K562 (cell line): ENCODE results near the gene RUNX3. TPM values are rescaled to one million over a fixed set of nuclear protein-coding genes. Genes with fewer than 3 reads are reported as not detected.

ENCODE experiments used
- ATAC-seq: fragments of 200-7000 bp; cut with Tn5 transposase; 3 replicates; pipeline ENCODE4 v1.9.1; 2020; ENCODE audit warnings: moderate library complexity
- BruUV-seq: library from RNA; stranded (reverse); fragments of 400-500 nt; replicated peaks from 2 replicates; lab custom pipeline; 2021; lab: Mats Ljungman, UMichigan
- CTCF ChIA-PET: fragments of 300-600 bp; formaldehyde crosslinking; extraction: SDS; loops from one replicate; lab custom pipeline; 2021; ENCODE audit warnings: low intra/inter-chr PET ratio; lab: Yijun Ruan, JAX
- POLR2A ChIA-PET: fragments of 300-600, 350-650 bp; sonication (Branson Sonifier 250); formaldehyde crosslinking; extraction: SDS; loops from one replicate; lab custom pipeline; 2021; ENCODE audit warnings: antibody characterized with exemption, inconsistent platforms; lab: Yijun Ruan, JAX
- DNase-seq, 4 experiments: peaks; one replicate each; pipeline versions ENCODE4 v3.0.0 to v3.0.0-alpha.2; 2011 to 2018; ENCODE audit warnings: low spot score in 3 of 4, mixed read lengths in 3 of 4; ENCODE audit errors: extremely low read depth in 1 of 4
- FAIRE-seq: peaks from 2 replicates; lab custom pipeline; 2011; peaks lifted over from hg19 to GRCh38; lab: Jason Lieb, UNC
- H2AFZ ChIP-seq: 2 replicates; pipeline ENCODE4 v1.6.0; 2011; ENCODE audit warnings: low read depth, low read length, control low read depth, inconsistent platforms
- H3K27ac ChIP-seq: fragments of 200-600 bp; 3 replicates; pipeline ENCODE4 v1.8.0; 2011; ENCODE audit warnings: low read depth, mild to moderate bottlenecking, control low read depth, inconsistent platforms, low read length, moderate library complexity, mixed read lengths; ENCODE audit errors: extremely low read depth
- H3K27me3 ChIP-seq, 2 experiments: fragments of 300-600 bp in 1 of 2; 2 replicates in 1 of 2; 3 replicates in 1 of 2; pipeline versions ENCODE4 v1.6.0 to v1.8.0; 2011; ENCODE audit warnings: inconsistent platforms in 2 of 2, low read length in 2 of 2, mild to moderate bottlenecking in 1 of 2, mixed read lengths in 1 of 2, moderate library complexity in 1 of 2; ENCODE audit not compliant: control insufficient read depth in 2 of 2, insufficient read depth in 2 of 2
- H3K36me3 ChIP-seq: fragments of 300-600 bp; 3 replicates; pipeline ENCODE4 v1.8.0; 2011; ENCODE audit warnings: mild to moderate bottlenecking, low read length, inconsistent platforms; ENCODE audit not compliant: control insufficient read depth, insufficient read depth
- H3K4me1 ChIP-seq, 2 experiments: fragments of 200-600 bp in 1 of 2; replicated peaks in 1 of 2; 2 replicates in 1 of 2; 3 replicates in 1 of 2; pipeline versions ENCODE4 v1.5.1 to v1.8.0; 2011; ENCODE audit warnings: inconsistent platforms in 2 of 2, low read length in 2 of 2, mild to moderate bottlenecking in 1 of 2, mixed read lengths in 1 of 2, moderate library complexity in 1 of 2; ENCODE audit not compliant: control insufficient read depth in 2 of 2, insufficient read depth in 2 of 2
- H3K4me2 ChIP-seq: 2 replicates; pipeline ENCODE4 v1.6.1; 2011; ENCODE audit warnings: low read length, control low read depth, inconsistent platforms, mixed read lengths; ENCODE audit not compliant: insufficient read depth
- H3K4me3 ChIP-seq: fragments of 200-600 bp; sonication (generic), shearing (Covaris generic); 2 replicates; pipeline ENCODE4 v1.5.1; 2016; ENCODE audit warnings: control low read depth, inconsistent platforms
- H3K79me2 ChIP-seq: fragments of 200-600 bp; 3 replicates; pipeline ENCODE4 v1.8.0; 2011; ENCODE audit warnings: low read length, inconsistent platforms; ENCODE audit not compliant: control insufficient read depth, insufficient read depth
- H3K9ac ChIP-seq, 2 experiments: 2 replicates each; pipeline versions ENCODE4 v1.6.0 to v1.6.1; 2011; ENCODE audit warnings: low read depth in 2 of 2, low read length in 2 of 2, control low read depth in 1 of 2, inconsistent platforms in 1 of 2, mild to moderate bottlenecking in 1 of 2, mixed read lengths in 1 of 2; ENCODE audit not compliant: insufficient read depth in 1 of 2
- H3K9me1 ChIP-seq: one replicate; pipeline ENCODE4 v1.6.0; 2011; ENCODE audit warnings: inconsistent platforms, mild to moderate bottlenecking, low read length, moderate library complexity; ENCODE audit not compliant: control insufficient read depth, insufficient read depth
- H3K9me3 ChIP-seq: replicated peaks from 2 replicates; pipeline ENCODE4 v1.5.1; 2011; ENCODE audit warnings: low read depth, low read length, inconsistent platforms; ENCODE audit not compliant: control insufficient read depth, insufficient read depth
- H4K20me1 ChIP-seq: replicated peaks from 2 replicates; pipeline ENCODE4 v1.6.1; 2011; ENCODE audit warnings: low read length, inconsistent platforms, mixed read lengths; ENCODE audit not compliant: control insufficient read depth, insufficient read depth
- ADNP ChIP-seq: fragments of 200-800 bp; sonication (Bioruptor generic); IDR thresholded peaks from 2 replicates; pipeline ENCODE4 v1.6.1; 2016; ENCODE audit warnings: missing genetic modification characterization, missing compliant biosample characterization
- BCOR ChIP-seq: fragments of 450-650 bp; IDR thresholded peaks from 2 replicates; pipeline ENCODE4 v1.6.1; 2016
- CHD4 ChIP-seq: fragments of 200-600 bp; sonication (generic); IDR thresholded peaks from 3 replicates; pipeline ENCODE4 v1.6.1; 2012; ENCODE audit warnings: low read depth, mild to moderate bottlenecking, mixed read lengths, low read length, inconsistent platforms; ENCODE audit not compliant: insufficient read depth, insufficient replicate concordance, poor library complexity, severe bottlenecking
- FOXM1 ChIP-seq, 2 experiments: fragments of 450-650 bp in 1 of 2; sonication (generic) in 1 of 2; formaldehyde crosslinking in 1 of 2; IDR thresholded peaks; 2 replicates each; pipeline versions ENCODE4 v1.6.1 to v1.9.0; 2017 to 2022; ENCODE audit warnings: low read depth in 2 of 2, mild to moderate bottlenecking in 2 of 2, missing genetic modification reagents in 1 of 2, moderate library complexity in 1 of 2
- HINFP ChIP-seq: fragments of 450-650 bp; conservative IDR thresholded peaks from 2 replicates; pipeline ENCODE4 v1.6.1; 2016; ENCODE audit warnings: missing genetic modification characterization, low read depth, mild to moderate bottlenecking, control low read depth, missing compliant biosample characterization
- HNRNPLL ChIP-seq: fragments of 200-400 bp; formaldehyde crosslinking; IDR thresholded peaks from 2 replicates; pipeline ENCODE4 v1.6.1; 2017; ENCODE audit warnings: low read length, low read depth, mild to moderate bottlenecking; ENCODE audit not compliant: poor library complexity, severe bottlenecking
- IFI16 ChIP-seq: fragments of 250-450 bp; sonication (Bioruptor Pico); IDR thresholded peaks from 2 replicates; pipeline ENCODE4 v2.1.2; 2022; ENCODE audit warnings: mild to moderate bottlenecking, inconsistent platforms
- ILF3 ChIP-seq: fragments of 450-650 bp; IDR thresholded peaks from 2 replicates; pipeline ENCODE4 v1.6.1; 2018; ENCODE audit warnings: antibody characterized with exemption, mild to moderate bottlenecking, moderate library complexity, borderline replicate concordance
- KDM1A ChIP-seq, 2 experiments: fragments of 450-650 bp; IDR thresholded peaks; 2 replicates each; pipeline ENCODE4 v1.6.1; 2016; ENCODE audit warnings: mild to moderate bottlenecking in 2 of 2
- MCM7 ChIP-seq, 2 experiments: fragments of 450-650 bp; IDR thresholded peaks; 2 replicates each; pipeline ENCODE4 v1.6.1; 2016 to 2018
- MTA1 ChIP-seq: fragments of 450-650 bp; IDR thresholded peaks from 2 replicates; pipeline ENCODE4 v1.6.1; 2017; ENCODE audit warnings: borderline replicate concordance
- NR2C2 ChIP-seq, 2 experiments: fragments of 200-800 bp in 1 of 2; sonication (Bioruptor generic) in 1 of 2; sonication (generic) in 1 of 2; formaldehyde crosslinking in 1 of 2; IDR thresholded peaks; 2 replicates each; pipeline versions ENCODE4 v1.6.1 to v1.8.0; 2016 to 2022; ENCODE audit warnings: mild to moderate bottlenecking in 1 of 2, missing compliant biosample characterization in 1 of 2, missing genetic modification characterization in 1 of 2, missing genetic modification reagents in 1 of 2
- RBM25 ChIP-seq: fragments of 200-400 bp; formaldehyde crosslinking; IDR thresholded peaks from 2 replicates; pipeline ENCODE4 v1.6.1; 2018; ENCODE audit warnings: low read length, low read depth, moderate library complexity; ENCODE audit not compliant: severe bottlenecking
- XRCC3 ChIP-seq: fragments of 450-650 bp; IDR thresholded peaks from 2 replicates; pipeline ENCODE4 v1.6.1; 2017; ENCODE audit warnings: mild to moderate bottlenecking, moderate library complexity
- ZNF134 ChIP-seq: fragments of 250-450 bp; sonication (Bioruptor Pico); conservative IDR thresholded peaks from 2 replicates; pipeline ENCODE4 v1.4.0; 2020
- WGBS: fragments of 100-300 bp; shearing (Covaris generic); methylation state at CpG from one replicate; pipeline ENCODE4 v1.1.6; 2016; ENCODE audit warnings: low coverage, mixed read lengths; ENCODE audit not compliant: insufficient coverage; ENCODE audit errors: missing lambda C conversion rate; 5-methylcytosine and 5-hydroxymethylcytosine counted together
- in situ Hi-C: fragments of 300-500 bp; cut with MboI; formaldehyde crosslinking; loops from 4 replicates; pipeline ENCODE4 v1.15.0; 2018; ENCODE audit warnings: inconsistent platforms, mixed read lengths
- intact Hi-C: fragments of 100-400 bp; cut with micrococcal nuclease; formaldehyde crosslinking; loops from 2 replicates; pipeline ENCODE4 v1.14.2; 2022
- polyA plus RNA-seq, 8 experiments: library from polyadenylated mRNA; depleted of rRNA in 4 of 8; stranded (reverse) in 5 of 8; unstranded in 3 of 8; fragments of >200 nt; fragmentation: Nextera tagmentation in 2 of 8; fragmentation: Illumina TruSeq in 1 of 8; extraction: Ambion mirVana in 2 of 8; extraction: Trizol in 1 of 8; gene quantifications; 2 replicates each; pipeline versions ENCODE4 v1.2.1 to v1.2.3, GENCODE V29; 2011 to 2014; ENCODE audit warnings: inconsistent platforms in 1 of 8, missing spikeins in 1 of 8
- total RNA-seq, 7 experiments: library from RNA; depleted of rRNA in 6 of 7; stranded (reverse); fragments of >200 nt in 6 of 7; fragmentation: Illumina TruSeq in 2 of 7; extraction: Trizol in 2 of 7; gene quantifications; 2 replicates each; pipeline versions ENCODE4 v1.2.1 to v1.2.3, GENCODE V29; 2011 to 2021; ENCODE audit warnings: low replicate concordance in 1 of 7
- TF ChIP-seq, protein P1 (sequence below): sonication (generic); formaldehyde crosslinking; IDR thresholded peaks from 2 replicates; pipeline ENCODE4 v1.8.1; 2022; ENCODE audit warnings: missing genetic modification reagents

The RUNX3 gene
- total and polyA plus RNA-seq, 9 of the 15 experiments (the other 6 are each of a cell fraction or from before 2014, with no cell fraction given): 0.01 to 0.64 (median 0.09) TPM

DNA sequence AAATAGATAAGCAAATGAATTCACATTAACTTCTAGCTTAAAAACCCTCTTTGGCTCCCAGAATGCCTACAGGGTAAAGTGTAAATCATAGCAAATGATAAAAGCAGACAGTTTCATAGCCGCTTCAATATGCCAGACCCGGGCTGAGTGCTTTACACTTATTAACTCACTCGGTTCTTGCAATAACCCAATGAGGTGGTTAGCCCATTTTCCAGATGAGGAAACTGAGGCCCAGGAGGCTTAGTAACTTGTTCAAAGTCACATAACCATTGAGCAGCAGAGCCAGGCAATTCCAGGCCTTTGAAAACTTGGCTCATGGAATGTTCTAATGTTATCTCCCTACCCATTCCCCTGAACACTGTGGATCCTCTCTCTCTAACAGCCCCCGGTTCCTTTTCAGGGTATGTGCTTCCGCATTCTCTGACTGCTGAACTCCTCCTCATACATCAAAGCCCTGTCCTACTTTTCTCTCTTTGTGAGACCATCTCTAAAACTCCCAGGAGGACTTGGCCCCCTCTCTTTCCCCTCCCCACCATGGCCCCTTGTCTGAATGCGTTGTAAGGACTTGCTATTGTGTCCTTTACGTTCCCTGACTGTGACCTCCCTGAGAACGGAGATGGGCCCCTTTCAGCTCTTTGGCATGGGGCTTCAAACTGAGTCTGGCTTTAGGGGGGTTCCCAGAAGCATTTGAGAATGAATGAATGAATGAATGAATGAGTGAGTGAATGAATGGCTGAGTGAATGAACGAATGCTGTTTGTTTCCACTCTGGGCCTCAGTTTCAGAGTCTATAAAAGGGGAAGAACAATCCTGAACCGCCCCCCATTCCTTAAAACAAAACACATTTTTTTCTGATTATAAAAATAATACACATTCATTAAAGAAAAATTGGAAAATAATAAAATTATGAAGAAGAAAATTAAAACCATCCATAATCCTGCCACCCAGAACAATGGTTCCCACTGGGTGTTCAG, 15.6 kb upstream of the RUNX3 start:
- H3K9me1 ChIP-seq: no peaks in the 10 kb centered on the region
- no TSS peak for BruUV-seq
- FAIRE-seq (peak; percentile 65), ATAC-seq (no peak), DNase-seq (no peak)
- intact Hi-C loops: no loop called here
- H3K4me3 ChIP-seq: no peak overlapping the region
- no peak overlapping the region for H2AFZ ChIP-seq
- 18% methylated on average over 10 of the region's 10 CpGs for WGBS
- peaks cover 8 to 38% of the 10 kb centered on the region in 2 experiments; a peak in 4 of 5 replicates for H3K27me3 ChIP-seq
- in situ Hi-C loops: no loop called here
- no peak overlapping the region for H3K4me2 ChIP-seq
- peaks cover 0 to 7% of the 10 kb centered on the region in 2 experiments; a peak in 3 of 5 replicates for H3K4me1 ChIP-seq
- H3K27ac ChIP-seq: no peak overlapping the region
- H3K9me3 ChIP-seq: no peaks in the 10 kb centered on the region
- CTCF ChIA-PET: no interaction called here
- H3K36me3 ChIP-seq: no peaks in the 10 kb centered on the region
- no peak overlapping the region for H3K9ac ChIP-seq
- H3K79me2 ChIP-seq: no peaks in the 10 kb centered on the region
- H4K20me1 ChIP-seq: no peaks in the 10 kb centered on the region
- POLR2A ChIA-PET: interaction anchor here (0.6 kb wide), 1 partner anchor 18 kb away, joined by 3 read pairs; no protein-coding TSS in a partner anchor
- TF ChIP-seq RBM25: peak; percentile 96
- no peak for TF ChIP-seq MTA1
- no peak for TF ChIP-seq MCM7 (IDR thresholded peaks at IDR 0.05)
- TF ChIP-seq ZNF134 (CRISPR knock-in tag): no peak
- no peak for TF ChIP-seq NR2C2 (CRISPR knock-in tag; IDR thresholded peaks at IDR 0.05)
- no peak for TF ChIP-seq NR2C2 (tag; IDR thresholded peaks at IDR 0.05)
- TF ChIP-seq HNRNPLL: no peak
- TF ChIP-seq FOXM1 (IDR thresholded peaks at IDR 0.05; ENCODE audit: low read depth): no peak
- TF ChIP-seq FOXM1 (CRISPR knock-in tag; IDR thresholded peaks at IDR 0.05; ENCODE audit: low read depth): no peak
- TF ChIP-seq HINFP (tag): no peak
- TF ChIP-seq, protein P1, sequence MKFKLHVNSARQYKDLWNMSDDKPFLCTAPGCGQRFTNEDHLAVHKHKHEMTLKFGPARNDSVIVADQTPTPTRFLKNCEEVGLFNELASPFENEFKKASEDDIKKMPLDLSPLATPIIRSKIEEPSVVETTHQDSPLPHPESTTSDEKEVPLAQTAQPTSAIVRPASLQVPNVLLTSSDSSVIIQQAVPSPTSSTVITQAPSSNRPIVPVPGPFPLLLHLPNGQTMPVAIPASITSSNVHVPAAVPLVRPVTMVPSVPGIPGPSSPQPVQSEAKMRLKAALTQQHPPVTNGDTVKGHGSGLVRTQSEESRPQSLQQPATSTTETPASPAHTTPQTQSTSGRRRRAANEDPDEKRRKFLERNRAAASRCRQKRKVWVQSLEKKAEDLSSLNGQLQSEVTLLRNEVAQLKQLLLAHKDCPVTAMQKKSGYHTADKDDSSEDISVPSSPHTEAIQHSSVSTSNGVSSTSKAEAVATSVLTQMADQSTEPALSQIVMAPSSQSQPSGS (CRISPR knock-in tag): no peak
- no peak for TF ChIP-seq ILF3
- peak in 1 of 2 experiments; percentile 44; a peak in 1 of 4 replicates for TF ChIP-seq KDM1A (IDR thresholded peaks at IDR 0.05)
- peak; percentile 53 for TF ChIP-seq CHD4
- no peak for TF ChIP-seq IFI16 (CRISPR knock-in tag)
- TF ChIP-seq ADNP (tag): peak; percentile 82
- peak; percentile 71 for TF ChIP-seq BCOR
- TF ChIP-seq XRCC3: no peak
